ENCODE measurements around the gene RAN. TPM values are rescaled to one million over a fixed set of nuclear protein-coding genes. Genes with fewer than 3 reads are reported as not detected.

RAN gene
- total and polyA plus RNA-seq, 12 donors = 43.6 to 586 (median 291) TPM

GRCh38 chr12:130876297-130876696 lies 4.4 kb downstream of the RAN start:
- Histone ChIP-seq H3K9me3 (no peaks in the 10 kb centered on the region), H3K27ac (no peak overlapping the region), H3K36me3 (peaks cover 0 to 49% (median 29%) of the 10 kb centered on the region in 9 donors), H3K27me3 (no peaks in the 10 kb centered on the region), H3K4me1 (peaks cover 0 to 38% (median 20%) of the 10 kb centered on the region in 9 donors), H3K4me3 (no peak overlapping the region)
- intact Hi-C loops (cut with DNase I) = no loop called here
- no peak for ATAC-seq
- TF ChIP-seq CTCF (IDR thresholded peaks at IDR 0.05) = no peak
- no peak for DNase-seq

- no peaks in the 10 kb centered on the region for H3K27me3 ChIP-seq
- H3K27ac ChIP-seq = no peak overlapping the region
- WGBS, 2 donors = 68 to 75% methylated on average over 3 of the region's 3 CpGs
- intact Hi-C loops (cut with DNase I) = no loop called here
- ATAC-seq (no peak), DNase-seq (no peak)
- H3K4me3 ChIP-seq = no peak overlapping the region
- peaks cover 0 to 49% (median 29%) of the 10 kb centered on the region in 9 donors for H3K36me3 ChIP-seq
- peaks cover 0 to 36% (median 19%) of the 10 kb centered on the region in 9 donors for H3K4me1 ChIP-seq
- H3K9me3 ChIP-seq = no peaks in the 10 kb centered on the region
- TF ChIP-seq CTCF (IDR thresholded peaks at IDR 0.05) = no peak
Measured at GRCh38 chr12:130876758-130877157, 4.9 kb downstream of the RAN start.

- no peak overlapping the region for H3K27ac ChIP-seq
- DNase-seq = no peak
- TF ChIP-seq CTCF (IDR thresholded peaks at IDR 0.05) = no peak
- 91 to 94% methylated on average over 3 of the region's 3 CpGs for WGBS, 2 donors
- no peaks in the 10 kb centered on the region for H3K27me3 ChIP-seq
- no peak overlapping the region for H3K4me3 ChIP-seq
- no peak for ATAC-seq
- peaks cover 0 to 49% (median 29%) of the 10 kb centered on the region in 9 donors for H3K36me3 ChIP-seq
- no peaks in the 10 kb centered on the region for H3K9me3 ChIP-seq
- H3K4me1 ChIP-seq = peaks cover 0 to 36% (median 19%) of the 10 kb centered on the region in 9 donors
- intact Hi-C loops (cut with DNase I) = no loop called here
Measured at GRCh38 chr12:130877333-130877732, 5.5 kb downstream of the RAN start.

- intact Hi-C loops (cut with DNase I) = no loop called here
- Histone ChIP-seq H3K36me3 (peaks cover 0 to 44% (median 29%) of the 10 kb centered on the region in 9 donors), H3K27ac (no peak overlapping the region), H3K4me3 (no peak overlapping the region), H3K9me3 (no peaks in the 10 kb centered on the region), H3K4me1 (peaks cover 0 to 26% (median 9%) of the 10 kb centered on the region in 9 donors), H3K27me3 (no peaks in the 10 kb centered on the region)
- ATAC-seq (no peak), DNase-seq (no peak)
- no peak for TF ChIP-seq CTCF (IDR thresholded peaks at IDR 0.05)
- 78 to 79% methylated on average over 24 of the region's 24 CpGs for WGBS, 2 donors
Measured at GRCh38 chr12:130878193-130879185, 6.6 kb downstream of the RAN start.
